BLaER1 (cell line): ENCODE measurements around the gene FAT2.

Source experiments
- H3K27ac ChIP-seq: shearing (Covaris generic); formaldehyde crosslinking; 2 replicates; pipeline ENCODE4 v1.8.1; 2022
- H3K27me3 ChIP-seq: shearing (Covaris generic); formaldehyde crosslinking; 2 replicates; pipeline ENCODE4 v1.8.1; 2022
- H3K36me3 ChIP-seq: shearing (Covaris generic); formaldehyde crosslinking; 2 replicates; pipeline ENCODE4 v1.8.1; 2022
- H3K4me1 ChIP-seq: shearing (Covaris generic); formaldehyde crosslinking; 2 replicates; pipeline ENCODE4 v1.8.1; 2022
- H3K4me2 ChIP-seq: shearing (Covaris generic); formaldehyde crosslinking; 2 replicates; pipeline ENCODE4 v1.8.1; 2022
- H3K4me3 ChIP-seq: shearing (Covaris generic); formaldehyde crosslinking; 2 replicates; pipeline ENCODE4 v1.8.1; 2022
- H3K9ac ChIP-seq: shearing (Covaris generic); formaldehyde crosslinking; 2 replicates; pipeline ENCODE4 v1.8.1; 2022
- H3K9me3 ChIP-seq: shearing (Covaris generic); formaldehyde crosslinking; 2 replicates; pipeline ENCODE4 v1.8.1; 2022
- H4K20me1 ChIP-seq: shearing (Covaris generic); formaldehyde crosslinking; 2 replicates; pipeline ENCODE4 v1.8.1; 2022
- Cebpa-rat ChIP-seq: shearing (Covaris generic); IDR thresholded peaks from 2 replicates; pipeline ENCODE4 v1.8.1; 2022

Gene FAT2

DNA sequence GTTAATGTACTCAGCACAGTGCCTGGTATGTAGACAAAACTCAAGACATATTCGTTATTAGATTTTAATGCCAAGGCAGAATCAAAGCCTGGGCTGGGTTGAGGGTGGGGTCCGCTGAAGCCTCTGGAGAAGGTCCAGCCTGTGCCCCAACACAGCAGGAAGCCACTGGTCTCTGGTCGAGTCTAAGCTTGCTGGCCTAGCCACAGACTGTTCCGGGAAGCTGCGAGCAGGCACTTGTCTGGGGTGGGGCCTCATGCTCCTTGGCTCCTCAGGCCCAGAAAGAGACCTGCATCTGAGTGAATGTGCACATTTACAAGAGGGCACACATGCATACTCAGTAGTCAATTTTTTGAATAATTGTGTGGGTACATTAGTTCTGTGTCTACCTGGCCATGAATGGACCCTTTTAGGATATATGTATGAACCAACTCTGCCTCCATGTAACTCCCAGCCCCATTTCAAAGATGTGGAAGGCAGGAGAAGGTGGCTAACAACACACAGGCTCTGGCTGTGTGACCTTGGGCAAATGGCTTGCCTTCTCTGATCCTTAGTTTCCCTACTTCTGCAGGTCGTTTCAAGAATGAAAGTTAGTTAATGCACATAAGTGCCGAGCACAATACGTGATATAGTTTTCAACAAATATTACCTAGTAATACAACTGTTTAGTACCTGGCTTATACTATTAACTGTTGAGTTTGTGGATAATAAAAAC lies 18.3 kb downstream of the FAT2 start:
- no peaks in the 10 kb centered on the region for H3K36me3 ChIP-seq
- no peak for TF ChIP-seq Cebpa-rat
- no peak overlapping the region for H3K27ac ChIP-seq
- peaks cover 4% of the 10 kb centered on the region; the same call in 1 of the 2 replicates for H3K9me3 ChIP-seq
- H3K4me3 ChIP-seq = no peak overlapping the region
- no peaks in the 10 kb centered on the region for H3K27me3 ChIP-seq
- no peak overlapping the region for H3K4me2 ChIP-seq
- H3K4me1 ChIP-seq = peaks cover 8% of the 10 kb centered on the region
- H4K20me1 ChIP-seq = no peaks in the 10 kb centered on the region
- H3K9ac ChIP-seq = no peak overlapping the region

DNA sequence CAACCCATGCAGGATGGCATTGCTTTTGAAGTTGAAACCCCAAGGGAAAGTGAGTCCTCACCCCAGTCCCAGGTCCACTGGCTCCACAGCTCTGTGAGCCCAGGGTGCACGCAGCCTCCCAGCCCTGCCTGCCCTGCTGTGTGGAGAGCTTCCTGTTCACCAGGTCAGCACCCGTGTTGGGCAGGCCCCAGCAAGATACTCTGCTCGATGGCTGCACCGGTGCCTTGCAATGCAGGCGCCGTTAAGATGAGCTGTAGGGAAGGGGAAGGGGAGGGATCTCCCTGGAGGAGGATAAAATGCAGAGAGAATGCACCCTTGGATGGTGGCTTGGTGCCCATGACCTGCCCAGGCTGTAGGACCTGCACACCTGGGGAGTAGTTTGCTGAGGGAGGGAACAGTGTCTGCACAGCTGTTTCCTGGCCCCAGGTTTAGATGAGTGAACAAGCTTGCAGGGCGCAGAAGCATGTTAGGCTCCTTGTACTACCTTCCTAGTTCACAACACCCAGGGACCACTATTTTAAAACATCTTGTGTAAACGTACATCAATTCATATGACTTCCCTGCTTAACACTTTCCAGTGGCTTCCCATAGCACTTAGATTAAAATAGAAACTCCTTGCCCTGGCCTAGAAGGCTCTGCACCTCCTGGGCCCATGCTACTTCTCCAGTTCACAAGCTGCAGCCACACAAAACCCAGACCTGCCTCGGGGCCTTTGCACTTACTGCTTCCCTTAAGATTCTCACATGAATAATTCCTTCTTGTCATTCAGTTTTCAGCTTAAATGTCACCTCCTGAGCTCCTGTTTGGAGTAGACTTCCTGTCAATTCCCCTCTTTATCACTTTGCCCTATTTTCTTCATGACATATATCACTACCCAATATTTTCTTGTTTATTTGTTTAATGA lies 19.6 kb downstream of the FAT2 start:
- Histone ChIP-seq H3K4me1 (no peaks in the 10 kb centered on the region), H3K27me3 (no peaks in the 10 kb centered on the region), H3K9me3 (peaks cover 4% of the 10 kb centered on the region; the same call in 1 of the 2 replicates), H3K36me3 (no peaks in the 10 kb centered on the region), H3K4me3 (no peak overlapping the region), H3K27ac (no peak overlapping the region), H3K4me2 (no peak overlapping the region), H4K20me1 (no peaks in the 10 kb centered on the region), H3K9ac (no peak overlapping the region)
- no peak for TF ChIP-seq Cebpa-rat

GRCh38 chr5:151570512-151571269 lies 20.4 kb downstream of the FAT2 start:
- Histone ChIP-seq H3K36me3 (no peaks in the 10 kb centered on the region), H3K4me3 (no peak overlapping the region), H4K20me1 (no peaks in the 10 kb centered on the region), H3K27ac (no peak overlapping the region), H3K4me1 (no peaks in the 10 kb centered on the region), H3K9me3 (peaks cover 4% of the 10 kb centered on the region; the same call in 1 of the 2 replicates), H3K9ac (no peak overlapping the region), H3K4me2 (no peak overlapping the region), H3K27me3 (no peaks in the 10 kb centered on the region)
- no peak for TF ChIP-seq Cebpa-rat

- Histone ChIP-seq H3K27me3 (no peaks in the 10 kb centered on the region), H3K4me1 (no peaks in the 10 kb centered on the region), H4K20me1 (no peaks in the 10 kb centered on the region), H3K4me3 (no peak overlapping the region), H3K36me3 (no peaks in the 10 kb centered on the region), H3K27ac (no peak overlapping the region), H3K4me2 (no peak overlapping the region), H3K9me3 (peaks cover 4% of the 10 kb centered on the region; the same call in 1 of the 2 replicates), H3K9ac (no peak overlapping the region)
- no peak for TF ChIP-seq Cebpa-rat
Measured at GRCh38 chr5:151570058-151570457, 21.1 kb downstream of the FAT2 start.

DNA sequence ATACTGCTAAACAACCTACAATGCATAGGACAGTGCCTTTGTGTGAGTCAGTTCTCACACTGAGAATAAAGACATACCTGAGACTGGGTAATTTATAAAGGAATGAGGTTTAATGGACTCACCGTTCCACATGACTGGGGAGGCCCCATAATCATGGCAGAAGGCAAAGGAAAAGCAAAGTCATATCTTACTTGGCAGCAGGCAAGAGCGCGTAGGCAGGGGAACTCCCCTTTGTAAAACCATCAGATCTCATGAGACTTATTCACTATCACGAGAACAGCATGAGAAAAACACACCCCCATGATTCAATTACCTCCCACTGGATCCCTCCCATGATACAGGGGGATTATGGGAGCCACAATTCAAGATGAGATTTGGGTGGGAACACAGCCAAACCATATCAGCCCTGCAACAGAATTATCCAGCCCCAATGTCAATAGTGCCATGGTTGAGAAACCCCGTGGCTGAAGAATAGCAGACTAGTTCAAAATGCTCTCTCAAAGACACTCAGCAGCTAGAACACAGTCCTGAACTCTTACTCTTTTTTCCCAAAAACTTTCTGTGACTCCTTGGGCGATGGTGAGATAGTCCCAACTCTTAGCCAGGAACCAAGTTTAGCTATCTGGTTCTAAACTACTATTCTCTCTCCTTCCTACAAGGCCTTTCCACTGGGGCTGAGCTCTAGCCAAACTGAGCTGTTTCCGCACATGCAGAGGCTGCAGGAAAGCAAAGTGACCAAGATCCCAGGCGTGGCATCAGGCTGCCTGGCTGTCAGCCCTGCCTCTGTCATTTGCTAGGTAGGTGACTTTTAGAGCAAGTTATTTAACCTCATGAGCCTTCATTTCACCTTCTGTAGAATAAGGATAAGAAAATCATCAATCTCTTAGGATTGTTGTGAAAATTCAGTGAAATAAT lies 21.7 kb downstream of the FAT2 start:
- TF ChIP-seq Cebpa-rat = no peak
- H4K20me1 ChIP-seq = no peaks in the 10 kb centered on the region
- H3K36me3 ChIP-seq = no peaks in the 10 kb centered on the region
- no peaks in the 10 kb centered on the region for H3K27me3 ChIP-seq
- H3K9ac ChIP-seq = no peak overlapping the region
- H3K4me2 ChIP-seq = no peak overlapping the region
- H3K4me3 ChIP-seq = no peak overlapping the region
- H3K27ac ChIP-seq = no peak overlapping the region
- no peaks in the 10 kb centered on the region for H3K4me1 ChIP-seq
- H3K9me3 ChIP-seq = peaks cover 4% of the 10 kb centered on the region; the same call in 1 of the 2 replicates

DNA sequence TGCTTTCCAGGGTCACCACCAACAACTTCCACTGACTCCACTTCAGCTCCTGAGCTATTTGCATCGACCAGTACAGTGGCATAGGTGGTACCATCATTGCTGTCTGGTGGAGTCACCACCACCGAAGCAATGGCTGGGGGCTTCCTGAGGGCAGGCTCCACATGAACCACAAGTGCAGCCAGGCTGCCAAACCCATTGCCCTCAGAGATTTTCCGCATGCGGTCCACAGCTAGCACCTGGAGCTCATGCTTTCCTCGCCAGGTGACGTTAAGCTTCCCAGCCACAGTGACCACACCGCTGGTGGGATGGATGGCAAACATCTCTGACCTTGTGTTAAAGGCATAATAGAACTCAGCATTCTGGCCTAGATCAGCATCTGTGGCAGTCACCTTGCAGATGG lies 23.1 kb downstream of the FAT2 start:
- H3K4me3 ChIP-seq = no peak overlapping the region
- no peak for TF ChIP-seq Cebpa-rat
- no peaks in the 10 kb centered on the region for H4K20me1 ChIP-seq
- H3K27ac ChIP-seq = no peak overlapping the region
- H3K4me1 ChIP-seq = no peaks in the 10 kb centered on the region
- no peaks in the 10 kb centered on the region for H3K27me3 ChIP-seq
- no peak overlapping the region for H3K4me2 ChIP-seq
- no peaks in the 10 kb centered on the region for H3K36me3 ChIP-seq
- H3K9me3 ChIP-seq = peaks cover 4% of the 10 kb centered on the region; the same call in 1 of the 2 replicates
- H3K9ac ChIP-seq = no peak overlapping the region

DNA sequence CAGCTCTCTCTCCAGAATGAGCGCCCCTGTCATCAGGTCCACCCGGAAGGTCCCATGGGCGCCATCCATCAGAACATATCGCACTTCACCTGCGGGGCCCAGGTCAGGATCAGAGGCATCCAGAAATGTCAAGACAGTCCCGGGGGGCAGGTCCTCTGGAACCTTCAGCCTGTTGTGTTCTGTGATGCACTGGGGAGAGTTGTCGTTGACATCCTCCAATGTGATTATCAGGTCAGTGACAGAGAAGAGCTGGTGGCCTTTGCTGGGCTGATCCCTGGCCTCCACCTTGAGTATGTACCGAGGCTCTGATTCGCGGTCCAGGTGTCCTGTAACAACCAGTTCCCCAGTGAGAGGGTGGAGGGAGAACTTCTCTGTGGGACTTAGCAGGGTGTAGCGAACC lies 25.2 kb downstream of the FAT2 start:
- Histone ChIP-seq H3K36me3 (no peaks in the 10 kb centered on the region), H3K9ac (no peak overlapping the region), H3K4me2 (no peak overlapping the region), H3K27ac (no peak overlapping the region), H4K20me1 (no peaks in the 10 kb centered on the region), H3K9me3 (peaks cover 4% of the 10 kb centered on the region; the same call in 1 of the 2 replicates), H3K4me1 (no peaks in the 10 kb centered on the region), H3K27me3 (no peaks in the 10 kb centered on the region), H3K4me3 (no peak overlapping the region)
- TF ChIP-seq Cebpa-rat = no peak

GRCh38 chr5:151562019-151562707 lies 29.0 kb downstream of the FAT2 start:
- Histone ChIP-seq H3K4me2 (no peak overlapping the region), H3K27me3 (no peaks in the 10 kb centered on the region), H3K9me3 (no peaks in the 10 kb centered on the region), H3K4me3 (no peak overlapping the region), H3K36me3 (no peaks in the 10 kb centered on the region), H4K20me1 (no peaks in the 10 kb centered on the region), H3K27ac (no peak overlapping the region), H3K9ac (no peak overlapping the region), H3K4me1 (no peaks in the 10 kb centered on the region; the same call in 1 of the 2 replicates)
- no peak for TF ChIP-seq Cebpa-rat
